GM19324 (cell line): Measurements from ENCODE around the gene C1QTNF9B.

ENCODE experiments used
- ATAC-seq: cut with Tn5 transposase; IDR thresholded peaks from one replicate; pipeline ENCODE4 v1.9.1; 2021; ENCODE audit warnings: mild to moderate bottlenecking, moderate library complexity; ENCODE audit not compliant: unreplicated experiment, low FRiP score

C1QTNF9B gene

GRCh38 chr13:23861310-23861709 lies 36.0 kb downstream of the C1QTNF9B start:
- ATAC-seq, result no peak

- ATAC-seq, result no peak
These were observed 37.4 kb downstream of the C1QTNF9B start for GRCh38 chr13:23859904-23860303.

- no peak for ATAC-seq
These were observed 37.8 kb downstream of the C1QTNF9B start for GRCh38 chr13:23859455-23859854.

GRCh38 chr13:23858546-23858945 lies 38.8 kb downstream of the C1QTNF9B start:
- no peak for ATAC-seq

- ATAC-seq, result no peak
These were observed 41.1 kb downstream of the C1QTNF9B start for GRCh38 chr13:23856008-23856750.

GRCh38 chr13:23855360-23855759 lies 41.9 kb downstream of the C1QTNF9B start:
- ATAC-seq, result no peak

GRCh38 chr13:23852351-23852750 lies 45.0 kb downstream of the C1QTNF9B start:
- ATAC-seq, result no peak

GRCh38 chr13:23851106-23851505 lies 46.2 kb downstream of the C1QTNF9B start:
- ATAC-seq, result no peak

GRCh38 chr13:23850134-23850533 lies 47.2 kb downstream of the C1QTNF9B start:
- ATAC-seq, result no peak

GRCh38 chr13:23849670-23850069 lies 47.6 kb downstream of the C1QTNF9B start:
- no peak for ATAC-seq

- ATAC-seq, result no peak
These were observed 48.6 kb downstream of the C1QTNF9B start for GRCh38 chr13:23848646-23849141.

- no peak for ATAC-seq
These were observed 49.3 kb downstream of the C1QTNF9B start for GRCh38 chr13:23848019-23848418.

GRCh38 chr13:23847497-23847896 lies 49.8 kb downstream of the C1QTNF9B start:
- ATAC-seq, result no peak

- no peak for ATAC-seq
These were observed 52.1 kb downstream of the C1QTNF9B start for GRCh38 chr13:23845105-23845725.

GRCh38 chr13:23844132-23844531 lies 53.2 kb downstream of the C1QTNF9B start:
- ATAC-seq, result no peak

- no peak for ATAC-seq
These were observed 53.9 kb downstream of the C1QTNF9B start for GRCh38 chr13:23843436-23843835.

- no peak for ATAC-seq
These were observed 54.9 kb downstream of the C1QTNF9B start for GRCh38 chr13:23842406-23842805.
